GM12865 (cell line): ENCODE results near the gene GPR37.

Experiments
- DNase-seq: peaks from one replicate; pipeline ENCODE4 v3.0.0; 2010; ENCODE audit warnings: low read depth
- H3K4me3 ChIP-seq: 2 replicates; pipeline ENCODE4 v1.5.1; 2011; ENCODE audit warnings: mild to moderate bottlenecking, low read depth, low read length, control low read depth
- TF ChIP-seq, protein P1 (sequence below): IDR thresholded peaks from 2 replicates; pipeline ENCODE4 v1.5.1; 2011; ENCODE audit warnings: low read length, control low read depth, low read depth, inconsistent platforms; ENCODE audit not compliant: insufficient read depth; ENCODE audit errors: missing control alignments

Gene GPR37

DNA sequence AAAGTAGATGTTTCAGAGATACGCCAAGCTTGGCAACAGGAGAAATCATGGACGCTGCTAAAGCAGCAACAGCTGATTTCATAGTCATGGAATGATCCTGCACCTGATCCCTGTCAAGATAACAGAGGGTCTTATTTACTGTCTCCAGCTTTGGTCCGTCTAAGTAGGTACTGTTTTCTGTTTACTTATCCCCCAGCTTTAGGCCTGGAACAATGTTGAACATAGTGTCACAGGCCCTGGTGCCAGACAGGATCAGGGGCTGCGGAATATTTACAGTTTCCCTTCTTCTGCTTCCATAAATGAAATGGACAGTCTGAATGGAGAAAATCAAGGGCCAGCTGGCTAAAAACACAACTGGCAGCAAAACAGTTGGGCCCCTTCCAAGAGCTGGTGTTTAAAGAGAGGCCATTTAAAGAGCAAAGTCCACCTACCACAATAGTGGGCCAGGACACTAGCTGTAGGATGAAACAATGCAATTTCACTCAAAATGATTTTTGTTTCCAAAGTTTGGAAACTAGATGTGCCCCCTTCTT, 2.9 kb downstream of the GPR37 start:
- TF ChIP-seq, protein P1, sequence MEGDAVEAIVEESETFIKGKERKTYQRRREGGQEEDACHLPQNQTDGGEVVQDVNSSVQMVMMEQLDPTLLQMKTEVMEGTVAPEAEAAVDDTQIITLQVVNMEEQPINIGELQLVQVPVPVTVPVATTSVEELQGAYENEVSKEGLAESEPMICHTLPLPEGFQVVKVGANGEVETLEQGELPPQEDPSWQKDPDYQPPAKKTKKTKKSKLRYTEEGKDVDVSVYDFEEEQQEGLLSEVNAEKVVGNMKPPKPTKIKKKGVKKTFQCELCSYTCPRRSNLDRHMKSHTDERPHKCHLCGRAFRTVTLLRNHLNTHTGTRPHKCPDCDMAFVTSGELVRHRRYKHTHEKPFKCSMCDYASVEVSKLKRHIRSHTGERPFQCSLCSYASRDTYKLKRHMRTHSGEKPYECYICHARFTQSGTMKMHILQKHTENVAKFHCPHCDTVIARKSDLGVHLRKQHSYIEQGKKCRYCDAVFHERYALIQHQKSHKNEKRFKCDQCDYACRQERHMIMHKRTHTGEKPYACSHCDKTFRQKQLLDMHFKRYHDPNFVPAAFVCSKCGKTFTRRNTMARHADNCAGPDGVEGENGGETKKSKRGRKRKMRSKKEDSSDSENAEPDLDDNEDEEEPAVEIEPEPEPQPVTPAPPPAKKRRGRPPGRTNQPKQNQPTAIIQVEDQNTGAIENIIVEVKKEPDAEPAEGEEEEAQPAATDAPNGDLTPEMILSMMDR: no peak
- no peak for DNase-seq

DNA sequence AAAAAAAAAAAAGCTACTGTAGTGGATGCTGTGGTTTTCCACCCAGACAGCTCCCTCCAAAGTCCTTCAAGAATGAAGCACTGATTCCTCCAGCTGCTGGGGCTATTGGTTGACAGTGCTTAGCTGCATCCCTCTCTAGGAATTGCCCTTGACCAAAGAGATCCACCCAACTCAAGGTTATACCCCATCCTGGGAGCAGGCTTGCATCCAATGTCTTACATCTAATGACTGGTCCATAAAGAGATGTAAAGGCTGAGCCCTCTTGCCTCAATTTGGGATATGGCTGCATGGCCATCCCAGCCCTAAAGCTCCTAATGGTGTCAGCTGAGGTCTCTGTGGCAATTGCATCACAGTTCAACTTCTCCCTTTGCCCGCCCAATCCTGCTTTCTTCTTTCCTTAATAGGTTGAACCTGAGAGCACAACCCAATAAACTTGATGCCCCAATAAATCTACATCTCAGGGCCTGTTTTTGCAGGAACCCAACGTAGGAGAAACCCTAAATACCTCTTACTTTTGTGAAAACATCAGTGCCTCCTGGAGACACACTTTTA, 4.4 kb downstream of the GPR37 start:
- TF ChIP-seq, protein P1: no peak
- H3K4me3 ChIP-seq: no peak overlapping the region
- DNase-seq: no peak

More for the DNA sequence above, 2.9 kb downstream of the GPR37 start:
- no peak overlapping the region for H3K4me3 ChIP-seq

GRCh38 chr7:124758327-124758726, 7.3 kb downstream of the GPR37 start:
- TF ChIP-seq, protein P1: no peak
- no peak for DNase-seq
- H3K4me3 ChIP-seq: no peak overlapping the region

DNA sequence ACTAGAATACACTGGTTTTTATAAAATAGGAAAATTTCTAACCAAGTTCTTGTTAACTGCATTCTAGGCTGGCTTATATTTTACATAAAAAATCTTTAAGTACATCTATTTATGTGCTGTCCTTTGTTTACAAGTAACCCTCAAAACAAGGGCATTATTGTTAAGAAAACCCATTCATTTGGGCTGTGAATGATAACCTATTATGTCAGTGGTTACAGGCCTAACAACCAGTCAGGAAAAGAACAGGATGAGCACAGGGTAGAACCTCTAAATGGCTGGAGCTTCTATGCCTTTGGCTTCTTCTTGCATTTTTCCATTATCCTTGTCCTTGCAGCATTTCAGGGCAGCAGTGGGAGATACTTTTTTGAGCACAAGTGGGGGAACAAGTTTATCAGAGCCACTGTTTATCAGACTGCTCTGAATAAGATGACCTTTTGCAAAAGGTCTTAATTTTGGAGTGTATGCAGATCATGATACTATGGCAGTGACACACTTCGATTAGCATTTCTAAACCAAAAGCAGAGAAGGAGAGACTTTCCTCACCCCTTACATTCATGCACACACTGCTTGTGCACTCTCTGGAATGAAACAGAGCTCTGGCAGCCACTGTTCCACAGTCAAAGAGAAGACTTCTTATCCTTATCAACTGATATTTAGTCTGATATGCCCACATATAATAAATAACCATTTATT, 10.9 kb downstream of the GPR37 start:
- no peak for DNase-seq
- H3K4me3 ChIP-seq: no peak overlapping the region
- TF ChIP-seq, protein P1: no peak

DNA sequence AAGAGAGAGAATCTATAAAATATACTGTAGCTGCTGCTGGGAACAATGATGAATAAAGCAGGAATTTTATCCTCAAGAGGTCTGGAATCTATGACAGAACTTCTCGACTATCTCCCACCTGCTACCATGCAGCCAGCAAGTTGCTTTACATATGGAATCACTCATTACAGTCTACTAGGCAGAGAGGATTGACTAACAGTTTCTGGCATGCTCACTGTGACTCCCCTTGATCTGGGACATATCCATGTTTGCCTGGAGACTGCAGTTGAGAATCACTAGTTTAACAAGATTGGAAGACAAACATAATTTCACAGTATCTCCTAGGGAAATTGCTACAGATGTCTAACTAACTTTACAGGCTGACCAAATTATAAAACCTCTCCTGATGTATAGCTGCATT, 13.3 kb downstream of the GPR37 start:
- H3K4me3 ChIP-seq: no peak overlapping the region
- no peak for DNase-seq
- TF ChIP-seq, protein P1: no peak

DNA sequence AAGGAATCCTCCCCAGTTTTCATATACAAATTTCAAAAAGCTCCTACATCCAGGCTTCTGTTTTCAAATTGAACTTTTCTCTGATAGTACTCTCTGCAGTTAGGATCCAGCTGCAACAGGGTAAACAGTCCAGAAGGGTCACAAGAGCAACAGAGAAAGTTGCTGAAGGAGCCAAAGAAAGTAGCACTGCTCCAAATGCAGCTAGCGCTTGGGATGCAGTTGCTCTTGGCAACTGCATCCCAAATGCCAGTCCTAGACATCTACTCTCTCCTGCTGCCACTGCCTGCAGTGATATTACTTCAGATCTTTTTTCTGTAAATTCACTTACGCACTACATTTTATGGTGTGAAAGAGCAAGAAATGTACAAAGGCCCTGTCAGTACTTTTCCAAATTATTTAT, 14.6 kb downstream of the GPR37 start:
- TF ChIP-seq, protein P1: no peak
- DNase-seq: no peak
- no peak overlapping the region for H3K4me3 ChIP-seq
